H1 (cell line): ENCODE data around the gene STEEP1. TPM values are rescaled to one million over a fixed set of nuclear protein-coding genes. Genes with fewer than 3 reads are reported as not detected.

ENCODE experiments used
- CTCF ChIA-PET: fragments of 300-600 bp; sonication (Branson Sonifier 250); formaldehyde crosslinking; loops from one replicate; lab custom pipeline; 2021; ENCODE audit not compliant: partially characterized antibody; lab: Charles Lee
- POLR2A ChIA-PET: fragments of 300-600 bp; sonication (Branson Sonifier 250); formaldehyde crosslinking; loops from one replicate; lab custom pipeline; 2021; ENCODE audit warnings: inconsistent platforms; ENCODE audit not compliant: partially characterized antibody; lab: Charles Lee
- DNase-seq, 2 experiments: peaks; one replicate each; pipeline versions ENCODE4 v3.0.0 to v3.0.0-alpha.2; 2010 to 2022; ENCODE audit warnings: low spot score in 2 of 2, low read depth in 1 of 2, mixed read lengths in 1 of 2
- FAIRE-seq: peaks from 2 replicates; lab custom pipeline; 2011; peaks lifted over from hg19 to GRCh38; lab: Jason Lieb, UNC
- H2AFZ ChIP-seq: 2 replicates; pipeline ENCODE4 v1.8.1; 2012; ENCODE audit warnings: low read length, inconsistent platforms
- H2AK5ac ChIP-seq: 2 replicates; pipeline ENCODE4 v1.6.1; 2013; ENCODE audit warnings: low read depth, low read length
- H2BK120ac ChIP-seq: replicated peaks from 2 replicates; pipeline ENCODE3; 2013; ENCODE audit warnings: low read depth, low read length, inconsistent platforms
- H2BK12ac ChIP-seq: 2 replicates; pipeline ENCODE4 v1.6.1; 2013; ENCODE audit warnings: low read depth, low read length
- H2BK15ac ChIP-seq: 2 replicates; pipeline ENCODE4 v1.6.1; 2013; ENCODE audit warnings: low read length
- H2BK20ac ChIP-seq: 2 replicates; pipeline ENCODE4 v1.6.1; 2013; ENCODE audit warnings: low read length
- H2BK5ac ChIP-seq: 2 replicates; pipeline ENCODE4 v1.6.1; 2013; ENCODE audit warnings: low read depth, low read length
- H3K14ac ChIP-seq: 2 replicates; pipeline ENCODE4 v1.6.1; 2013; ENCODE audit warnings: inconsistent platforms; ENCODE audit not compliant: insufficient read length
- H3K18ac ChIP-seq: 2 replicates; pipeline ENCODE4 v1.6.1; 2013; ENCODE audit warnings: low read length; ENCODE audit errors: extremely low read depth
- H3K23ac ChIP-seq: 2 replicates; pipeline ENCODE4 v1.6.1; 2013; ENCODE audit warnings: inconsistent platforms; ENCODE audit not compliant: insufficient read length
- H3K23me2 ChIP-seq: 2 replicates; pipeline ENCODE4 v1.6.1; 2013; ENCODE audit warnings: low read depth, low read length
- H3K27ac ChIP-seq: 2 replicates; pipeline ENCODE4 v1.6.1; 2011; ENCODE audit warnings: low read depth, low read length, inconsistent platforms
- H3K27me3 ChIP-seq, 4 experiments: replicated peaks in 1 of 4; 1 replicate in 1 of 4; 2 replicates in 3 of 4; pipeline versions ENCODE4 v1.6.1 to v1.8.1; 2011 to 2013; ENCODE audit warnings: low read length in 3 of 4, mild to moderate bottlenecking in 3 of 4, inconsistent platforms in 2 of 4, mixed read lengths in 2 of 4, moderate library complexity in 1 of 4; ENCODE audit not compliant: control insufficient read depth in 3 of 4, insufficient read depth in 3 of 4; ENCODE audit errors: extremely low read depth in 1 of 4
- H3K36me3 ChIP-seq, 4 experiments: 2 replicates each; pipeline versions ENCODE4 v1.6.1 to v1.8.1; 2011 to 2013; ENCODE audit warnings: mild to moderate bottlenecking in 4 of 4, low read length in 3 of 4, moderate library complexity in 2 of 4, control low read depth in 1 of 4, inconsistent platforms in 1 of 4; ENCODE audit not compliant: insufficient read depth in 4 of 4, control insufficient read depth in 2 of 4
- H3K4ac ChIP-seq: replicated peaks from 2 replicates; pipeline ENCODE3; 2013; ENCODE audit warnings: low read length, low read depth, mixed read lengths, inconsistent platforms; ENCODE audit not compliant: insufficient read length
- H3K4me1 ChIP-seq, 4 experiments: replicated peaks in 1 of 4; 1 replicate in 1 of 4; 2 replicates in 3 of 4; pipeline versions ENCODE4 v1.6.1 to v1.8.1; 2011 to 2013; ENCODE audit warnings: low read length in 3 of 4, inconsistent platforms in 2 of 4, mixed read lengths in 1 of 4; ENCODE audit not compliant: insufficient read depth in 4 of 4, control insufficient read depth in 3 of 4
- H3K4me2 ChIP-seq, 2 experiments: 2 replicates each; pipeline versions ENCODE4 v1.6.1 to v1.8.1; 2011 to 2013; ENCODE audit warnings: low read depth in 2 of 2, low read length in 2 of 2, control low read depth in 1 of 2, inconsistent platforms in 1 of 2, mild to moderate bottlenecking in 1 of 2; ENCODE audit not compliant: insufficient read depth in 1 of 2
- H3K4me3 ChIP-seq, 4 experiments: fragments of 200-600, 300-600 bp in 1 of 4; sonication (generic), shearing (Covaris generic), sonication (Bioruptor Twin) in 1 of 4; 2 replicates each; pipeline versions ENCODE4 v1.5.1 to v1.8.1; 2011 to 2016; ENCODE audit warnings: low read length in 4 of 4, low read depth in 3 of 4, control low read depth in 2 of 4, inconsistent platforms in 2 of 4, mild to moderate bottlenecking in 2 of 4, mixed read lengths in 1 of 4, moderate library complexity in 1 of 4; ENCODE audit not compliant: insufficient read depth in 2 of 4; ENCODE audit errors: extremely low read depth in 1 of 4
- H3K56ac ChIP-seq: replicated peaks from 2 replicates; pipeline ENCODE3; 2013; ENCODE audit warnings: low read depth, mild to moderate bottlenecking, mixed read lengths, low read length, inconsistent platforms; ENCODE audit not compliant: insufficient read length
- H3K79me1 ChIP-seq: 2 replicates; pipeline ENCODE4 v1.6.1; 2013; ENCODE audit warnings: low read depth, low read length, control low read depth
- H3K79me2 ChIP-seq, 2 experiments: 2 replicates each; pipeline versions ENCODE4 v1.6.1 to v1.8.1; 2012 to 2013; ENCODE audit warnings: low read length in 2 of 2, mild to moderate bottlenecking in 2 of 2, inconsistent platforms in 1 of 2; ENCODE audit not compliant: insufficient read depth in 2 of 2, control insufficient read depth in 1 of 2
- H3K9ac ChIP-seq, 4 experiments: replicated peaks in 1 of 4; 1 replicate in 1 of 4; 2 replicates in 3 of 4; pipeline versions ENCODE4 v1.6.1 to v1.8.1; 2011 to 2013; ENCODE audit warnings: low read depth in 3 of 4, low read length in 3 of 4, control low read depth in 2 of 4, mild to moderate bottlenecking in 2 of 4, moderate library complexity in 2 of 4, inconsistent platforms in 1 of 4; ENCODE audit errors: extremely low read depth in 1 of 4
- H3K9me3 ChIP-seq, 2 experiments: 2 replicates each; pipeline versions ENCODE4 v1.6.1 to v1.8.1; 2012 to 2013; ENCODE audit warnings: mild to moderate bottlenecking in 2 of 2, moderate library complexity in 2 of 2, control low read depth in 1 of 2, inconsistent platforms in 1 of 2, low read depth in 1 of 2, low read length in 1 of 2, mixed read lengths in 1 of 2; ENCODE audit not compliant: insufficient read depth in 2 of 2
- H4K20me1 ChIP-seq, 2 experiments: replicated peaks in 1 of 2; 2 replicates each; pipeline versions ENCODE3 to v1.8.1; 2011 to 2013; ENCODE audit warnings: inconsistent platforms in 2 of 2, low read length in 2 of 2, mild to moderate bottlenecking in 1 of 2; ENCODE audit not compliant: insufficient read depth in 2 of 2, control insufficient read depth in 1 of 2
- H4K5ac ChIP-seq: 2 replicates; pipeline ENCODE4 v1.6.1; 2013; ENCODE audit warnings: low read length, low read depth, mixed read lengths, inconsistent platforms; ENCODE audit not compliant: insufficient read length
- H4K8ac ChIP-seq: 2 replicates; pipeline ENCODE4 v1.8.0; 2013; ENCODE audit warnings: mild to moderate bottlenecking, moderate library complexity, low read length, inconsistent platforms; ENCODE audit not compliant: insufficient read depth; ENCODE audit errors: extremely low read depth
- H4K91ac ChIP-seq: replicated peaks from 2 replicates; pipeline ENCODE3; 2013; ENCODE audit warnings: low read length, mixed read lengths, inconsistent platforms; ENCODE audit not compliant: insufficient read length
- EGR1 ChIP-seq: IDR thresholded peaks from 2 replicates; pipeline ENCODE4 v1.6.1; 2011; ENCODE audit warnings: low read depth, low read length, borderline replicate concordance
- GABPA ChIP-seq: IDR thresholded peaks from 2 replicates; pipeline ENCODE4 v1.6.1; 2011; ENCODE audit warnings: mild to moderate bottlenecking, low read length, moderate library complexity, borderline replicate concordance; ENCODE audit not compliant: insufficient read depth
- JUND ChIP-seq: IDR thresholded peaks from 2 replicates; pipeline ENCODE4 v1.6.1; 2011; ENCODE audit warnings: mild to moderate bottlenecking, improper control_type of control experiment, low read length
- RAD21 ChIP-seq, 2 experiments: IDR thresholded peaks in 1 of 2; conservative IDR thresholded peaks in 1 of 2; 2 replicates each; pipeline ENCODE4 v1.6.1; 2011; ENCODE audit warnings: low read depth in 2 of 2, low read length in 2 of 2, improper control_type of control experiment in 1 of 2, inconsistent platforms in 1 of 2, mild to moderate bottlenecking in 1 of 2, moderate library complexity in 1 of 2
- SIX5 ChIP-seq: IDR thresholded peaks from 2 replicates; pipeline ENCODE4 v1.6.1; 2011; ENCODE audit warnings: mild to moderate bottlenecking, low read depth, low read length
- SP1 ChIP-seq: IDR thresholded peaks from 2 replicates; pipeline ENCODE4 v1.6.1; 2011; ENCODE audit warnings: low read depth, low read length
- WGBS, 2 experiments: shearing (Covaris generic) in 1 of 2; methylation state at CpG; one replicate each; pipeline versions ENCODE4 v1.1.6 to v1.1.7; 2013 to 2015; ENCODE audit warnings: low lambda C conversion rate in 2 of 2, mixed read lengths in 2 of 2, inconsistent platforms in 1 of 2, low coverage in 1 of 2, missing lambda C conversion rate in 1 of 2; ENCODE audit not compliant: insufficient replicate concordance in 2 of 2, insufficient coverage in 1 of 2, insufficient read length in 1 of 2; ENCODE audit errors: extremely low coverage in 1 of 2, missing lambda C conversion rate in 1 of 2; 5-methylcytosine and 5-hydroxymethylcytosine counted together
- polyA plus RNA-seq, 7 experiments: library from polyadenylated mRNA; depleted of rRNA in 3 of 7; stranded (reverse) in 5 of 7; unstranded in 2 of 7; fragments of >200 nt in 5 of 7; fragments of 200-250 nt in 2 of 7; gene quantifications; 1 replicate in 5 of 7; 2 replicates in 1 of 7; 4 replicates in 1 of 7; pipeline versions ENCODE4 v1.2.1 to v1.2.3, GENCODE V29; 2011 to 2013; ENCODE audit warnings: missing spikeins in 2 of 7, mixed read lengths in 2 of 7
- total RNA-seq: library from RNA; stranded (reverse); fragmentation: NEBNext Ultra II Directional; extraction: Animal tissue kit (Norgen Biotek cat#: 25700); gene quantifications from 2 replicates; pipeline ENCODE4 v1.2.1, GENCODE V29; 2021
- TF ChIP-seq, protein P1 (sequence below): IDR thresholded peaks from 2 replicates; pipeline ENCODE4 v1.6.1; 2011; ENCODE audit warnings: low read length, improper control_type of control experiment

The STEEP1 gene
- total and polyA plus RNA-seq, 2 of the 8 experiments (the other 6 are each of a cell fraction or from before 2014, with no cell fraction given) = 9.2 to 29.7 TPM

DNA sequence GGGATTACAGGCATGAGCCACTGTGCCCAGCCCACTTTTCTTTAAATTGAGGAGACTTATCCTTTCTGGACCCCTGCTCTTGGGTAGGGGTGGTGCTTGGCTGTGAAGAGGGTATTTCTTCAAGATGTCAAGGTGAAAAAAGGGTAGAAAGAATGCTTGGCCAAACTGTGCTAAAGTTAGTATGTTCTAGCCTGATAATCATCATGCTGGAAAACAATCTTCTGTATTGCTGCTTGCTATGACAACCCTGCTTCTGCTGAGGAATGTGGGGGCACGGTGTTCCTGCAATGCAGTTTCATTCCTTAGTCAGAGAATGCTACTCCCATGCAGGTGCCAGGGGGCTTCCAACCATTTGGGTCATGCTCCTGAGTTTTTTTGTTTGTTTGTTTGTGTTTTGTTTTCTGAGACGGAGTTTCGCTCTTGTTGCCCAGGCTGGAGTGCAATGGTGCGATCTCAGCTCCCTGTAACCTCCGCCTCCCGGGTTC lies 5.2 kb upstream of the STEEP1 start:
- Histone ChIP-seq H4K5ac (no peak overlapping the region), H3K9ac (no peak overlapping the region), H2BK15ac (no peak overlapping the region), H2BK5ac (no peak overlapping the region), H3K36me3 (peaks cover 0 to under 1% (median 0%) of the 10 kb centered on the region in 4 experiments; a peak in 1 of 8 replicates), H3K4me1 (0 out of 7 replicates have a peak, but pooled peaks cover 0 to under 1% (median 0%) of the 10 kb centered on the region in 4 experiments), H4K91ac (no peak overlapping the region), H3K4ac (no peak overlapping the region), H3K14ac (no peak overlapping the region), H4K20me1 (no peaks in the 10 kb centered on the region), H3K23me2 (peaks cover 2% of the 10 kb centered on the region; the same call in 1 of the 2 replicates), H3K27me3 (no peaks in the 10 kb centered on the region), H4K8ac (no peak overlapping the region), H2BK20ac (no peak overlapping the region), H3K79me2 (peaks cover 0 to 3% of the 10 kb centered on the region in 2 experiments; a peak in 2 of 4 replicates), H3K23ac (no peak overlapping the region), H2AK5ac (no peak overlapping the region), H3K79me1 (no peaks in the 10 kb centered on the region), H2AFZ (no peak overlapping the region), H3K18ac (no peak overlapping the region), H3K4me2 (no peak overlapping the region), H3K9me3 (no peaks in the 10 kb centered on the region), H3K4me3 (no peak overlapping the region), H2BK120ac (no peak overlapping the region), H3K27ac (no peak overlapping the region), H2BK12ac (no peak overlapping the region), H3K56ac (no peak overlapping the region)
- ChIA-PET POLR2A (no interaction called here), CTCF (no interaction called here)
- FAIRE-seq = no peak
- DNase-seq = no peak
- WGBS, 2 experiments = 84% methylated on average over 6 of the region's 6 CpGs; no CpG with 5 or more reads in 1 of the 2 experiments
- TF ChIP-seq, protein P1, sequence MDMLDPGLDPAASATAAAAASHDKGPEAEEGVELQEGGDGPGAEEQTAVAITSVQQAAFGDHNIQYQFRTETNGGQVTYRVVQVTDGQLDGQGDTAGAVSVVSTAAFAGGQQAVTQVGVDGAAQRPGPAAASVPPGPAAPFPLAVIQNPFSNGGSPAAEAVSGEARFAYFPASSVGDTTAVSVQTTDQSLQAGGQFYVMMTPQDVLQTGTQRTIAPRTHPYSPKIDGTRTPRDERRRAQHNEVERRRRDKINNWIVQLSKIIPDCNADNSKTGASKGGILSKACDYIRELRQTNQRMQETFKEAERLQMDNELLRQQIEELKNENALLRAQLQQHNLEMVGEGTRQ = no peak
- TF ChIP-seq SP1 (no peak), EGR1 (no peak), GABPA (no peak), JUND (no peak), SIX5 (no peak), RAD21 (IDR thresholded peaks at IDR 0.05 in 1 of 2, conservative IDR thresholded peaks at IDR 0.05 in 1 of 2; ENCODE audit: low read depth in 2 of 2, low read length in 2 of 2) (no peak)
